MM.1S (cell line): ENCODE measurements around the gene NEU4.
"Not testable (repeated sequence)": the region's sequence is repeated elsewhere in the genome, so short reads cannot be mapped to it uniquely, and the experiment has no call there.

ENCODE experiments used
- DNase-seq: peaks from one replicate; pipeline ENCODE4 v3.0.0-alpha.2; 2015
- H2AFZ ChIP-seq: fragments of 300-600 bp; sonication (generic); 2 replicates; pipeline ENCODE4 v1.6.0; 2016; ENCODE audit warnings: antibody characterized with exemption, low read length
- H3F3A ChIP-seq: fragments of 300-600 bp; sonication (generic); 2 replicates; pipeline ENCODE4 v1.6.1; 2016; ENCODE audit warnings: mild to moderate bottlenecking, antibody characterized with exemption, low read length, moderate library complexity, mixed read lengths; ENCODE audit not compliant: insufficient read depth
- H3K27ac ChIP-seq: fragments of 300-600 bp; sonication (generic); 2 replicates; pipeline ENCODE4 v1.5.1; 2016; ENCODE audit warnings: mild to moderate bottlenecking, low read length
- H3K27me3 ChIP-seq: fragments of 300-600 bp; sonication (generic); replicated peaks from 2 replicates; pipeline ENCODE4 v1.6.0; 2016; ENCODE audit warnings: low read length; ENCODE audit not compliant: insufficient read depth
- H3K36me3 ChIP-seq: fragments of 300-600 bp; sonication (generic); replicated peaks from 2 replicates; pipeline ENCODE4 v1.6.1; 2016; ENCODE audit warnings: mild to moderate bottlenecking, low read length, mixed read lengths; ENCODE audit not compliant: insufficient read depth
- H3K4me1 ChIP-seq: fragments of 300-600 bp; sonication (generic); 2 replicates; pipeline ENCODE4 v1.6.1; 2016; ENCODE audit warnings: low read length, mixed read lengths
- H3K4me2 ChIP-seq: fragments of 300-600 bp; sonication (generic); 2 replicates; pipeline ENCODE4 v1.6.0; 2016; ENCODE audit warnings: low read depth, low read length
- H3K4me3 ChIP-seq: fragments of 300-600 bp; sonication (generic); 2 replicates; pipeline ENCODE4 v1.5.1; 2016; ENCODE audit warnings: low read length, mixed read lengths
- H3K79me2 ChIP-seq: fragments of 300-600 bp; sonication (generic); 2 replicates; pipeline ENCODE4 v1.6.1; 2016; ENCODE audit warnings: mixed run types, low read length, mixed read lengths
- H3K9ac ChIP-seq: fragments of 300-600 bp; sonication (generic); 2 replicates; pipeline ENCODE4 v1.6.1; 2016; ENCODE audit warnings: low read length, mixed read lengths
- H3K9me2 ChIP-seq: fragments of 300-600 bp; sonication (generic); replicated peaks from 2 replicates; pipeline ENCODE4 v1.6.1; 2016; ENCODE audit warnings: mild to moderate bottlenecking, low read length, mixed read lengths; ENCODE audit not compliant: insufficient read depth
- H3K9me3 ChIP-seq: fragments of 300-600 bp; sonication (generic); replicated peaks from 2 replicates; pipeline ENCODE4 v1.6.1; 2016; ENCODE audit warnings: mild to moderate bottlenecking, low read length, mixed read lengths; ENCODE audit not compliant: insufficient read depth
- H4K20me1 ChIP-seq: fragments of 300-600 bp; sonication (generic); 2 replicates; pipeline ENCODE4 v1.6.1; 2016; ENCODE audit warnings: mild to moderate bottlenecking, low read length, moderate library complexity, mixed read lengths; ENCODE audit not compliant: insufficient read depth
- CTCF ChIP-seq: fragments of 300-600 bp; sonication (generic); IDR thresholded peaks from 2 replicates; pipeline ENCODE4 v1.5.1; 2016; ENCODE audit warnings: antibody characterized with exemption, low read length, mixed read lengths
- EZH2 ChIP-seq: fragments of 300-600 bp; sonication (generic); optimal IDR thresholded peaks from 2 replicates; pipeline ENCODE3; 2017; ENCODE audit warnings: low read depth, mild to moderate bottlenecking, antibody characterized with exemption, low read length, mixed read lengths
- EZH2phosphoT487 ChIP-seq: fragments of 300-600 bp; sonication (generic); IDR thresholded peaks from 2 replicates; pipeline ENCODE4 v1.6.1; 2018; ENCODE audit warnings: antibody characterized with exemption, low read length

Gene NEU4

DNA sequence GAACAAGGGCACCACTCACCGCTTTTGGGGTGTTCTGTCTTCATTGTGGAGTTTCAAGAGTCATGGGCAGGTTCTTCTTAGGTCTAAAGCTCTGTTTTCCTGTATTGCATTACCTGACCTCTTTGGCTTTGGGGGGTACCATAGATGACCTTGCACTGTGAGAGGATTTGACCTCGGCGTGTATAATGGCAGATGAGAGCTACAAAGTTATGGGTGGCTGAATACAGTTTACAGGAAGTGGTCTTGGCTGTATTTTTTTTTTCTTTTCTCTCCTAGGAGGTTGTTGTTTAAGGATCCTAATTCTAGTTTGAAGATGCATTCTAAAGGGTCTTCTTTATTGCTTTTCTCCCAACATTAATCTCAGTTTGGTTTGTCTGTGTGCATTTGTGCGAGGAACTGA is 20.9 kb upstream of the NEU4 start:
- H3K4me3 ChIP-seq, result no peak overlapping the region
- no peaks in the 10 kb centered on the region for H3K9me2 ChIP-seq
- no peak for DNase-seq
- H4K20me1 ChIP-seq, result no peaks in the 10 kb centered on the region
- TF ChIP-seq CTCF (no peak), EZH2phosphoT487 (no peak), EZH2 (no peak)
- H3K4me1 ChIP-seq, result no peaks in the 10 kb centered on the region
- no peaks in the 10 kb centered on the region for H3K79me2 ChIP-seq
- no peak overlapping the region for H3K4me2 ChIP-seq
- no peaks in the 10 kb centered on the region for H3F3A ChIP-seq
- H3K27me3 ChIP-seq, result peaks cover 4% of the 10 kb centered on the region; the same call in 1 of the 2 replicates
- H3K27ac ChIP-seq, result no peak overlapping the region
- H3K9me3 ChIP-seq, result no peaks in the 10 kb centered on the region
- no peaks in the 10 kb centered on the region for H3K36me3 ChIP-seq
- H2AFZ ChIP-seq, result no peak overlapping the region
- H3K9ac ChIP-seq, result no peak overlapping the region

- H3K4me2 ChIP-seq, result no peak overlapping the region
Measured at GRCh38 chr2:241788572-241788971, 20.4 kb upstream of the NEU4 start.

DNA sequence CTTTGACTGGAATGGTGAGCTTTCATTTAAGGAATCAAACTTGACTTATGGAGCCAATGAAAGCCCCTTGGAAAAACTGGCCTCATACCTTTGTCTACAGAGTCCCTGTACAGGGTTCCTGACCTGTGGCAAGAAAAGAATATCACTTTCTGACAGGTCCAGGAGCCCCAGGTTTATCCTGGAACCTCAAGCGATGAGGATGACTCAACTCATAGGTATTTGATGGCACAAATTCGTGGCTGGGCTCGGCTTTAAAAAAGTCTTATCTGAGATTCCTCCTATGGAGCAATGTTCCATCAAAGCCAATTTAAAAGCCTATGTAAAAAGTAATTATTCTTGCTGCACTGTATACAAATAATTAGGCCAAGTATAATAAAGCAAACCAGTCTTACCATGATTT is 17.6 kb upstream of the NEU4 start:
- not testable (repeated sequence) for H3K27ac ChIP-seq, H3K36me3 ChIP-seq, H3F3A ChIP-seq, H3K9ac ChIP-seq, H2AFZ ChIP-seq, H4K20me1 ChIP-seq, H3K4me3 ChIP-seq, H3K4me2 ChIP-seq, H3K4me1 ChIP-seq, DNase-seq, H3K27me3 ChIP-seq, H3K79me2 ChIP-seq, H3K9me2 ChIP-seq, H3K9me3 ChIP-seq

More at GRCh38 chr2:241788572-241788971, 20.4 kb upstream of the NEU4 start:
- Histone ChIP-seq H4K20me1 (no peaks in the 10 kb centered on the region), H3F3A (no peaks in the 10 kb centered on the region), H3K27me3 (peaks cover 4% of the 10 kb centered on the region; the same call in 1 of the 2 replicates), H3K9me3 (no peaks in the 10 kb centered on the region), H3K79me2 (no peaks in the 10 kb centered on the region), H3K27ac (no peak overlapping the region), H3K9ac (no peak overlapping the region), H2AFZ (no peak overlapping the region), H3K9me2 (no peaks in the 10 kb centered on the region), H3K4me1 (no peaks in the 10 kb centered on the region), H3K4me3 (no peak overlapping the region), H3K36me3 (no peaks in the 10 kb centered on the region)
- DNase-seq, result no peak
- TF ChIP-seq EZH2phosphoT487 (no peak), CTCF (no peak), EZH2 (no peak)

- Histone ChIP-seq H3F3A (no peaks in the 10 kb centered on the region), H3K79me2 (no peaks in the 10 kb centered on the region)
- TF ChIP-seq CTCF (no peak), EZH2phosphoT487 (no peak), EZH2 (no peak)
Measured at GRCh38 chr2:241793385-241793784, 15.6 kb upstream of the NEU4 start.

More at GRCh38 chr2:241793385-241793784, 15.6 kb upstream of the NEU4 start:
- no peaks in the 10 kb centered on the region for H3K4me1 ChIP-seq
- no peak overlapping the region for H2AFZ ChIP-seq
- no peaks in the 10 kb centered on the region for H3K9me3 ChIP-seq
- no peak overlapping the region for H3K4me2 ChIP-seq
- no peak overlapping the region for H3K4me3 ChIP-seq
- no peak overlapping the region for H3K9ac ChIP-seq
- no peaks in the 10 kb centered on the region for H4K20me1 ChIP-seq
- H3K27ac ChIP-seq, result no peak overlapping the region
- peaks cover 25% of the 10 kb centered on the region for H3K27me3 ChIP-seq
- no peaks in the 10 kb centered on the region for H3K36me3 ChIP-seq
- no peaks in the 10 kb centered on the region for H3K9me2 ChIP-seq
- DNase-seq, result no peak
